Measurements from ENCODE around the gene ADRA2B.
"Not testable (repeated sequence)": the region's sequence is repeated elsewhere in the genome, so short reads cannot be mapped to it uniquely, and the experiment has no call there.

The ADRA2B gene

DNA sequence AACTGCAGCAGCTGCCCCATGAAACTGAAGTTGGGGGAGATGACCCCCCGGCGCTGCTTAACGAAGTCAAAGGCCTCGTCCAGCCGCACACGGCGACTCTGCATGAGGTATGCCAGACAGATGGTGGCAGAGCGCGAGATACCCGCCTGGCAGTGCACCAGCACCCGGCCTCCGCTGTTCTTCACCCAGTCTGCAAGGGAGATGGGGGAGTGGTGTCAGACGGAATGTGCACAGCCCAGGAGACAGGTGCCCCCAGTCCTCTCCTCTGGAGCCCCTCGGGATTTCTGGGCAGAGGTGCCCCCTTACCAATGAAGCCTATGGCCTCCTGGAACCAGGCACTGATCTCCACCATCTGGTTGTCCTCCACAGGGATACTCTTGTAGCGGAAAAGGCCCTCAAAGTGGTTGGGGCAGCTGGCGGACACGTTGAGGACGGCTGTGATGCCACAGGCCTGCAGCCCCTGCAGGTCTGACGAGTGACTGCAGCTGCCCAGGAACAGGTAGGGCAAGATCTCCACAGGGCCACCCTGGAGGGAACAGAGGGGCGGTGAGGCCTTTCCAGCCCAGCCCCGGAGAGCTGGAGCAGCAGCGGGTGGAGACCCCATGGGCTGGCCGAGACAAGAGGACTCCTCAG is 27.6 kb upstream of the ADRA2B start:
- no peaks in the 10 kb centered on the region for H3K27me3 Mint-ChIP-seq

DNA sequence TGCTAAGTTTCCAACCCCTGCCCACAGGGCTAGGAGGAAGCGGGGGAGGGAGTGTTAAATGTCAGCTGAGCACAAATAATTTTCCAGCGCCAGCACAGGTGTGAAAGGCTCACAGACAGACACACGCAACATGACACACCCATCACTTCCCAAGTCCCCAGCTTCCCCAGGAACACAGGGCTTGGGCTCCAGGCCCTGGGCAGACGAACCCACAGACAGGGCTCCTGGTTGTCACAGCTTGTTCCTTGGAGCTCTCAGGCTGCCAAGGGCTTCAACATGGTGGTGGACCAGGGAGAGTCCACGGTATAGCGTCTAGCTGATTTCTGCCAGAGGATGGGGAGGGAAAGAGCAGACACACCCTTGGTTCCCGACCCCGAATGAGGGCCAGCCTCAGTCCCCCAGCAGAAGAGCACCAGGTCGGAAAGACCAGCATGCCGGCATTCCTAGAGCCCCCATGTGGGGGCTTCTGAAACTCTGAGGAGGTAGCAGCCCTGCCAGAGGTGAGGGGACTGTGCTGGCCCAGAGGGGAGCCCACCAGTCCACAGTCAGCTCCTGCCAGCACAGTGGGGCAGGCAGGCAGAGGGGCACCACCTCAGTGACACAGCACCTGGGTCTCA is 27.0 kb upstream of the ADRA2B start:
- no peaks in the 10 kb centered on the region for H3K27me3 Mint-ChIP-seq
- peaks cover 43% of the 10 kb centered on the region for H3K4me1 Mint-ChIP-seq
- H3K36me3 Mint-ChIP-seq = peaks cover 19% of the 10 kb centered on the region
- no peaks in the 10 kb centered on the region for H3K9me3 Mint-ChIP-seq
- peak overlapping the region; percentile 94 for H3K27ac Mint-ChIP-seq
- peak overlapping the region; percentile 97 for H3K4me3 Mint-ChIP-seq

More for the DNA sequence above, 27.6 kb upstream of the ADRA2B start:
- peak overlapping the region; percentile 97 for H3K4me3 Mint-ChIP-seq
- no peaks in the 10 kb centered on the region for H3K9me3 Mint-ChIP-seq
- H3K4me1 Mint-ChIP-seq = peaks cover 46% of the 10 kb centered on the region
- H3K36me3 Mint-ChIP-seq = peaks cover 19% of the 10 kb centered on the region
- H3K27ac Mint-ChIP-seq = peak overlapping the region; percentile 94

DNA sequence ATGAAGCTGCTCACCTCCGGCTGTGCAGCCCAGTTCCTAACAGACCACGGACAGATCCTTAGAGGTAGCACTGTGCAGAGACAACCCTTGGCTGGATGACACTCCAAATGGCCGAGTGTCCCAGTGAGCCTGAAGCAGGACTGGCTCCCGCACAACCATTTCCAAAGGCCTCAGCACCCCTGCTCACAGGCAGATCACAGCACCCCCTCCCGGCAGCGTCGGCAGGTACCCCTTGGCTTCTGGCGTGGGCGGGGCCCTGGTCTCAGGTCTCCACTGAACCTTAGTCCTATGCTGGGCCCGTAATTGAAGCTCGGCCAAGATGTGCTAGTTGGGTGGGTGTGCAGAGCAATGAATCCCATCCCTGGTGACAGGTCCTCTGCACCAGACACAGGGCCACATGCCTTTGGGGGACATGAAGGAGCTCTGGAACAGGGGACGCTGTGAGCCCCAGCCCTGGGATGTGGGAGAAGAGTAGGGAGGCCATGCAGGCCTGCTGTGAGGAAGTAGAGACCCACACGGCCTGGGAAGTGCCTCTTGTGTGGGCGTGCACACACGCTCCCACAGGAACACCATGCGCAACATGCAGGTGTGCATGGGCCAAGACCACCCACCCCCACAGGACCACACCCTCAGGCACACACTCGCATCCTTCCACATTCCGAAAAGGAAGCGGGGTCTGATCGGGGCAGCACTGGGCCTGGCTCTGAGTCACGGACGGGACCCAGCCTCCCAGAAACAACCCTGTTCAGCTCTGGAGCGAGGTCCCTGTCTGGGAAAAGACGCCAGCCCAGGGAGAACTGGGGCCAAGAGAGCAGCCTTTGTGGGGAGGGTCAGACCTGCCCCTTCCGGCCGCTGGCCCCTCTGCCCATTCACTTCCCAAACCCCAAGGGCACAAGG is 26.1 kb upstream of the ADRA2B start:
- Mint-ChIP-seq H3K4me1 (peaks cover 35% of the 10 kb centered on the region), H3K9me3 (no peaks in the 10 kb centered on the region), H3K4me3 (peak overlapping the region; percentile 97), H3K27ac (peak overlapping the region; percentile 83), H3K36me3 (peaks cover 19% of the 10 kb centered on the region), H3K27me3 (no peaks in the 10 kb centered on the region)

DNA sequence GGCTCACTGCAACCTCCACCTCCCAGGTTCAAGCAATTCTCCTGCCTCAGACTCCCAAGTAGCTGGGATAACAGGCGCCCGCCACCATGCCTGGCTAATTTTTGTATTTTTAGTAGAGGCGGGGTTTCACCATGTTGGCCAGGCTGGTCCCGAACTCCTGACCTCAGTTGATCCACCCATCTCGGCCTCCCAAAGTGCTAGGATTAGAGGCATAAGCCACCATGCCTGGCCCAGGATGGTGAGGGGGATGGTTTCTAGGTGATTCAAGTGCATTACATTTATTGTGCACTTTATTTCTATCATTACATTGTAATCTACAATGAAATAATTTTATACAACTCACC is 25.2 kb upstream of the ADRA2B start:
- Mint-ChIP-seq H3K4me3 (peak overlapping the region; percentile 97), H3K27ac (peak overlapping the region; percentile 83), H3K4me1 (peaks cover 26% of the 10 kb centered on the region), H3K36me3 (peaks cover 19% of the 10 kb centered on the region)
- not testable (repeated sequence) for H3K9me3 Mint-ChIP-seq, H3K27me3 Mint-ChIP-seq

DNA sequence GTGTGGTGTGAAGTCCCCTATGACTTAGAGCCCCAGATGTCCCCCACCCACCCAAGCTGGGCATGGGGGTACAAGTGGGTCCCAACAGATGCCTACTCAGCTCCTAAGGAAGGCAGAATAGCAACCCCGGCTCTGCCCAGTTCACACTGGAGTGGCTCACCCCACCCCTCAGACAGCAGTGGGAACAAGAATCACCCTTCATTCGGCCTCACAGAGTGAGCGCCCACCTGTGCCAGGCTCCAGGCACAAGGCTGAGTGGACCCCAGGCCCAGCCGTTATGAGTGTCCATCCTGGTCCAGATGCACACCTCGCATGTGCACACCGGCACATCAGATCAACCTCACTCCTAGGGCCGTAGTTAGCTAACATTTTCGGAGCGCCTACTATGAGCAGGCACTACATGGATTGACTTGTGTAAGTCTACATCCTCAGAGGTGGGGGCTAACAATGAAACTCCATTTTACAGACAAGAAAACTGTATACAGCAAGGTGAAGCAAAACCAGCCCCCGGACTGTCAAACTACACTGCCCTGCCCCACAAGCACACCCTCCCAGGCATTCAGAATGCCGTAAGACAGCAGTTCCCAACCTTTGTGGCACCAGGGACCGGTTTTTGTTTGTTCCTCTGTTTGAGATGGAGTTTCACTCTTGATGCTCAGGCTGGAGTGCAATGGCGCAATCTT is 24.7 kb upstream of the ADRA2B start:
- Mint-ChIP-seq H3K27me3 (no peaks in the 10 kb centered on the region), H3K9me3 (no peaks in the 10 kb centered on the region), H3K4me1 (peaks cover 22% of the 10 kb centered on the region), H3K27ac (no peak overlapping the region), H3K4me3 (peak overlapping the region; percentile 97), H3K36me3 (peaks cover 19% of the 10 kb centered on the region)

DNA sequence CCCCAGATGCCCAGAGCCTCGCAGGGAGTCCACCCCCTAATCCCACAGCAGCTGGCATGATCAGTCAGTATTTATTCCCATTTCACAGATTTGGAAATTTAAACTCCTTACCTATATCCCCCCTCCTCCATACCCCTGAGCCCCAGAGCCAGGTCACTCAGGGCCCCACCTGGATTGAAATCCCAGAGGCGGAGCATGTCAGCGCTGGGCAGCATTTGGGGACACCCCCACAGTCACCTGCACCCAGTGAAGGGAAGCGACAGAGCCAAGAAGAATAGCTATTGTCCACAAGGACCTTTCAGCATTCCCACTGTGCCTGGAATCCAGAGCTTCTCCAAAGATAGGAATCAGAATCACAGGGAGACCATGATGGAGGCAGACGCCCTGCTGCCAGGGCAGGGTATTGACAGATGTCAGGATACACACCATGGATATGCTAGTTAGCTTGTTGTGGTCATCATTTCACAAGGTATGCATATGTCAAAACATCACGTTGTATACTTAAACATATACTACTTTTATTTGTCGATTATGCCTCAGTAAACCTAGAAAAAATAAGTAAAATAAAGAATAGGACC is 22.9 kb upstream of the ADRA2B start:
- Mint-ChIP-seq H3K27me3 (no peaks in the 10 kb centered on the region), H3K9me3 (no peaks in the 10 kb centered on the region), H3K4me3 (no peak overlapping the region), H3K36me3 (peaks cover 17% of the 10 kb centered on the region), H3K4me1 (peaks cover 22% of the 10 kb centered on the region), H3K27ac (no peak overlapping the region)

DNA sequence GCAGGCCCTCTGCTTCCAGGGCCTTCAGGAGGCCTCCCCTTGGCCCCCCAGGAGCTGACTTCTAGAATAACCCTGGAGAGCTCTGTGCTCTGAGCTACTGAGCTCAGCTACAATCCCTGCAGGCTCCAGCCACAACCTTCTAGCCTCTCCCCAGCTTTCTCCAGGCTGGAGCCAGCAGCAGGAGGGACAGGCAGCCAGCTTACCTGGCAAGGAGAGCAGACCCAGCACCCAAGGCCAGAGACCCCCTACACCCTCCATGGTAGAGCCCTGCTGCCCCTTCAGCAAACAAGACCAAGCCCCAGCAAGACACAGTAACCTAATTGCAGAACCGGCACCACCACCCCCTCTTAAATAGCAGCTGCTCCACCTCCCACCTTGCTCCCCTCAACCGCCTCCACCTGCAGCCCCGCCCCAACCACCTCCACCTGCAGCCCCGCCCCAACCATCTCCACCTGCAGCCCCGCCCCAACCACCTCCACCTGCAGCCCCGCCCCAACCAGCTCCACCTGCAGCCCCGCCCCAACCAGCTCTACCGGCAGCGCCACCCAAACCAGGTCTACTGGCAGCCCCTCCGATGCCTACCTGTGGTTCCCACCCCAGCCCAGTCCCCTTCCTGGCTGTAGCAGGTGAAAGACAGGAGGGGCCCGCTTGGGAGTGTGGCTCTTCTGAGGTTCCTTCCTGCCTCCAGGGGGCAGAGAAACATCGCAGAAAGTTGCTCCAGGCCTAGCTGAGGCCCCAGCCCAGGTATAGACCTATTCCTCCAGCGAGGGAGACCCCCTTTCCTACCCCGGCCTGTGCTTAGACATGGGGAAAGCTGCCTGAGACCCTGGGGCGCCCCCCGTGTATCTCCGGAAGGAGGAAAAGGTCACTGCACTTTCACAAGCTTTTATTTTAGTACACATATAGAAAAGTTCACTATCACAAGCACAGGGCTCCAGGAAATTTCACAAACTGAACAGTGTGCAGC is 22.1 kb upstream of the ADRA2B start, which contains the start of gene ASTL:
Gene ASTL, minus strand, starts transcription at position 324 of the 967 bp plus-strand sequence. Its CDS starts 66 bp downstream, at position 258.
- peaks cover 22% of the 10 kb centered on the region for H3K4me1 Mint-ChIP-seq
- H3K9me3 Mint-ChIP-seq = no peaks in the 10 kb centered on the region
- H3K4me3 Mint-ChIP-seq = no peak within 1 kb of the TSS
- H3K36me3 Mint-ChIP-seq = peaks cover 10% of the 10 kb centered on the region
- H3K27ac Mint-ChIP-seq = no peak within 1 kb of the TSS
- no peaks in the 10 kb centered on the region for H3K27me3 Mint-ChIP-seq

DNA sequence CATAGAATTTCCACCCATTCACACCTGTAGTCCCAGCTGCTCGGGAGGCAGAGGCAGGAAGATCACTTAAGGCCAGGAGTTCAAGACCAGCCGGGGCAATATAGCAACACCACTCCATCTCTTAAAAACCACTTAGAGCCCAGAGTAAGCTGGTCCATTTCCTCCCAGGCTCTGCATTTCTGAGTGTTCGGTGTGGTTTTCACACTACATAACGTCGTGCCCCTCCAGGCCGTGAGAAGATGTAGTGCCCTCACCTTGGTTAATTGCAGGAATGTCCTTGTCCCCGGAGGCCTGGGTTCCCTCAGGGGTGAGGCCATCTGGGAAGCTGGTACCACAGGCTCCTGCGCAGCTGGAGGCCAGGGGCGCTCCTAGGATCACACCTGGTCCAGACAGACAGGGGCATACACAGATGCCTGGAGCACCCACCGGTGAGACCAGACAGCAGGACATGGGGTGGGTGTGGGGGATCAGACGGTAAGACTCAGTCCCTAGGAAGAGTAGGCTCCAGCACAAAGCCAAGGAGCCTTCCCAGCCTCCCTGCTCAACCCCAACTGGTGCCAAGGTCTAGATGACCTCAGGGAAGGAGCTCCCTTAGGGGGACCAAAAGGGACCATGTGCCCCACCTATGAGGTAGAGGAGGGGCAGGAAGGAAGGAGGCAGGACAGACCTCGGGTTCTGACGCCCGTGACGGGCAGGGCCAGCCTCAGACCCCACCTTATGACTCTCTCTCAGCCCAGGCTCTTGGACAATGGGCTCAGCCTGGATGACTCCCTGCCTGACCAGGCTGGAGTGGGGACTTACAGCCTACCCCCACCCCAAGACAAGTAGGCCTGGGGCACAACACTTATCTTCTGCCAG is 21.2 kb upstream of the ADRA2B start:
- H3K36me3 Mint-ChIP-seq = peaks cover 6% of the 10 kb centered on the region
- no peaks in the 10 kb centered on the region for H3K9me3 Mint-ChIP-seq
- H3K27me3 Mint-ChIP-seq = no peaks in the 10 kb centered on the region
- H3K27ac Mint-ChIP-seq = no peak overlapping the region
- no peak overlapping the region for H3K4me3 Mint-ChIP-seq
- H3K4me1 Mint-ChIP-seq = peaks cover 22% of the 10 kb centered on the region

DNA sequence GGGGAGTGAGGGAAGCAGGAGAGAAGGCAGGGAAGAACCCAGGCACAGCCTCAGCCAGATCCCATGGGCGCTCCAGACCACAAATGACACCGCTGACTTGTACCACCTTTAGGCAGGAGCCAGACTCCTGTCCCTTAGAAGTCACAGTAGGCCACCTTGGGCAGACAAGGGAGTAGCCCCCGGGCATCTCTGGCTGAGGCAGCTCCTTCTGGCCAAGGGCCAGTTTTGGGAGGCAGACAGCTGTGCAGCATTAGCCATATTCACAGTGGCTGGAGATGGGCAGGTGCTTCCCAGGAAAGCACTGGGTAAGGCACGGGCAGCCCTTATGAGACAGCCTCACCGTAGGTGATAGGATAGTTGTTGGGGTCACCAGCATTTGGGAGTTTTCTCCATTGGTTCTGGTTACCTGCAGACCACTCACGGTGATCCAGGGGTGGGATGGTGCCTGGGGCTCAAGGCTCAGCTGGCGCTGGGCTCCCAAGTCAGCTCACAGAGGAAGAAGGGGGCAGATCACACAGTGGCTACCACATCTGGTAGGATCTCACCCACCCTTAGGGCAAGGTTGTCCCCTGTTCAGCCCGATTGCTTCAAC is 19.9 kb upstream of the ADRA2B start:
- H3K27ac Mint-ChIP-seq = no peak overlapping the region
- H3K9me3 Mint-ChIP-seq = no peaks in the 10 kb centered on the region

DNA sequence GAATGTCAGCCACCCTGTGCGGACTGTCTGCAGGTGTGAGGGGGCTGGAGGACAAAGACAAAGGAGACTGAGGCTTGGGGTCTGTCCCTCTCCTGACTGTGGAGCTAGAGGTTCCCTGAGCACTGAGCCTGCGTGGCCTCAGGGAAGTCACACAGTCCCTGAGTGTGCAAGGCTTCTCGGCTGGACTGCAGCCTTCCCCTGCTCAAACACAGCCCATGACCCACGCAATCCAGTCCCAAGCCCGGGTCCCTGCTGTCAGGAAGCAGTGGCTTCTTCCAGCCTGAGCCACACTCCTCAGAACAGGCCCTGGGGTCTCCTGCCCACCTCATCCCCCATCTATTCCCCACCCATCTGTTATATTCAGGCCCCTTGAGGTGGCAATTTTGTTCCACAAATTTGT is 19.2 kb upstream of the ADRA2B start:
- H3K27ac Mint-ChIP-seq = no peak overlapping the region
- H3K36me3 Mint-ChIP-seq = peaks cover 3% of the 10 kb centered on the region
- no peaks in the 10 kb centered on the region for H3K9me3 Mint-ChIP-seq
- peaks cover 27% of the 10 kb centered on the region for H3K4me1 Mint-ChIP-seq
- no peaks in the 10 kb centered on the region for H3K27me3 Mint-ChIP-seq
- H3K4me3 Mint-ChIP-seq = no peak overlapping the region

More for the DNA sequence above, 19.9 kb upstream of the ADRA2B start:
- no peaks in the 10 kb centered on the region for H3K27me3 Mint-ChIP-seq
- peaks cover 21% of the 10 kb centered on the region for H3K4me1 Mint-ChIP-seq
- no peaks in the 10 kb centered on the region for H3K36me3 Mint-ChIP-seq
- no peak overlapping the region for H3K4me3 Mint-ChIP-seq

DNA sequence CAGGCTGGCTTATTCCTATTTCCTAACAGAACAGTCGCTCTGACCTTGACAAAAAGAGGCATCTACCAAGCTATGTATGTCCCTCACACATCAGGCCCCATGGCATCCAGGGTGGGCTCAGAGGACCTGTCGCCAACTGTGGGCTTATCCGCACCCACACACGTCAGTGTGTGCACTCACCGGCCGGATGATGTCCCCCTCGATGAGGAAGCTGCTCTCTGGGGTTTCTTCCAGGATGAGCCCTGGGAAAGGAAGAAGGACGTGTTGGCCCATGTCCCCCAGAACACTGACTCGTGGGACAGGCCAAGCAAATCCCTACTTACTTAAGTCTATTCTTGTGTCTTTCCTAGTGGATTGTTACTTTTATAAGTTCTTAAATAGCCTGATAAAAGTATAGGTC is 18.8 kb upstream of the ADRA2B start:
- Mint-ChIP-seq H3K27ac (no peak overlapping the region), H3K9me3 (no peaks in the 10 kb centered on the region), H3K4me1 (peaks cover 24% of the 10 kb centered on the region), H3K27me3 (no peaks in the 10 kb centered on the region), H3K4me3 (no peak overlapping the region), H3K36me3 (peaks cover 3% of the 10 kb centered on the region)

DNA sequence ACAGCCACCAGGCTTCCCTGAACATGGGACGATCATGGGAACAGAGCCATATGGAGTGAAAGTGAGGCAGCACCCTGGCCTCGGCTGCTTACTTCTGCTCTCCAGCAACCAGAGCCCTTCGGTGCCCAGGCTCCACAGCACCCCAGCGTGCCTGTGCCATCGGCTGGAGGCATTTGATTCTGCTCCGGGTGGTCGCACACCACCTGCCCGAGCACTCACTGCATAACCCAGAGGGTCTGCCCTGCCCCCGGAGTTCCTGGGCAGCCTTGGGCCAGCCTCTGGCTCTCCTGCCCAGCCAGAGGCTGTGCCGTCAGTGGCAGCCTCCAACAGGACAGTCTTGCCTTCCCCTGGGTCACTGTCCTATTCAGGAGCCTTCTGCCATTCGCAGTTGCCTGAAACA is 18.1 kb upstream of the ADRA2B start:
- Mint-ChIP-seq H3K36me3 (peaks cover 3% of the 10 kb centered on the region), H3K27ac (no peak overlapping the region)

More for the DNA sequence above, 18.1 kb upstream of the ADRA2B start:
- H3K4me1 Mint-ChIP-seq = peaks cover 23% of the 10 kb centered on the region
- H3K27me3 Mint-ChIP-seq = no peaks in the 10 kb centered on the region
- H3K9me3 Mint-ChIP-seq = no peaks in the 10 kb centered on the region
- H3K4me3 Mint-ChIP-seq = no peak overlapping the region
